ENCODE measurements around the gene SSU72. TPM values are rescaled to one million over a fixed set of nuclear protein-coding genes. Genes with fewer than 3 reads are reported as not detected.

The SSU72 gene
- total RNA-seq, 1 donor from 2014 or later, result 94.1 TPM

DNA sequence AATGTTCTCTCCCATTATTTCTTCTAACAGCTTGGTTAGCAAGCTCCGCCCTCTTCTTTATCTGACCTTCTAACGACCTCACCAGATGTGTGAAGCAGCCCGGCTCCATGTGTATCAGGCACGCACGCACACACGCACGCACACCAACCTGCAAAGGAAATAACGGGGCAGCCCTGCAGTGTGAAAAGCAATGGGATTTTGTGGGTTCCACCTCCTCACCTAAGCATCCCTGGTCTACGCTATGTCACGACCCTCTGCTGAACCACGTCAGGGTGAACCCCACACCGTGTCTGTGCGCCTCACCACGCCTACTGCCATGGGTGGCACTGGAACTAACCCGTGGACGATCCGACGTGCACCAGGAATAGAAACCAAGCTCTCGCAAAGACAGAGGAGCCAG, 10.4 kb downstream of the SSU72 start:
- Mint-ChIP-seq H3K9me3 (no peaks in the 10 kb centered on the region), H3K4me1 (no peaks in the 10 kb centered on the region), H3K27me3 (ENCODE audit: insufficient read depth, low read depth) (peaks cover 3% of the 10 kb centered on the region), H3K27ac (no peak overlapping the region), H3K4me3 (no peak overlapping the region), H3K36me3 (peaks cover 24% of the 10 kb centered on the region)
- Histone ChIP-seq H3K36me3 (no peaks in the 10 kb centered on the region), H3K9me3 (ENCODE audit: low read depth) (no peaks in the 10 kb centered on the region), H4K20me1 (ENCODE audit: low read depth) (peaks cover 64% of the 10 kb centered on the region), H3K4me1 (no peaks in the 10 kb centered on the region), H3F3A (ENCODE audit: low read depth) (peaks cover 5% of the 10 kb centered on the region), H3K9ac (no peak overlapping the region), H3K79me2 (ENCODE audit: low read depth) (peaks cover 67% of the 10 kb centered on the region), H3K27ac (no peak overlapping the region), H3K4me3 (no peak overlapping the region), H3K27me3 (no peaks in the 10 kb centered on the region), H2AFZ (replicated peaks) (no peak overlapping the region), H3K4me2 (no peak overlapping the region)
- TF ChIP-seq EZH2phosphoT487 (IDR thresholded peaks at IDR 0.05) (no peak), EZH2 (IDR thresholded peaks at IDR 0.05) (no peak), CTCF (IDR thresholded peaks at IDR 0.05) (no peak)
- no peak for DNase-seq (ENCODE audit: low spot score)

DNA sequence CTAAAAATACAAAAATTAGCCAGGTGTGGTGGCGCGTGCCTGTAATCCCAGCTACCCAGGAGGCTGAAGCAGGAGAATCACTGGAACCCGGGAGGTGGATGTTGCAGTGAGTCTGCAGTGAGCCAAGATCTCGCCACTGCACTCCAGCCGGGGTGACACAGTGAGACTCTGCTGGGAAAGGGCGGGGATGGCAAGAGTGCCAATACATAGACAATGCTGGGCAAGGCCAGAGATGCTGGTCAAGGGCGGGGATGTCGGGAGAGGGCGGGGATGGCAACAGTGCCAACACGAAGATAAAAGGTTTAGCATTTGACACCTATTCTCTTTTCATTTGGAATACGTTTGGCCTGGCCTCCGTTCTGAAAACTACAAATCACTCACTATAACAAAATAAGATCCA, 11.0 kb downstream of the SSU72 start:
- Histone ChIP-seq H4K20me1 (ENCODE audit: low read depth) (peaks cover 58% of the 10 kb centered on the region), H3K4me3 (no peak overlapping the region), H3K36me3 (no peaks in the 10 kb centered on the region), H3K27ac (no peak overlapping the region), H3K4me2 (no peak overlapping the region), H3K4me1 (no peaks in the 10 kb centered on the region), H2AFZ (replicated peaks) (no peak overlapping the region), H3K79me2 (ENCODE audit: low read depth) (peaks cover 62% of the 10 kb centered on the region), H3K27me3 (no peaks in the 10 kb centered on the region), H3K9ac (no peak overlapping the region), H3K9me3 (ENCODE audit: low read depth) (no peaks in the 10 kb centered on the region), H3F3A (ENCODE audit: low read depth) (peaks cover 3% of the 10 kb centered on the region)
- no peaks in the 10 kb centered on the region for H3K4me1 Mint-ChIP-seq
- peaks cover 24% of the 10 kb centered on the region for H3K36me3 Mint-ChIP-seq
- no peak for DNase-seq (ENCODE audit: low spot score)
- H3K27me3 Mint-ChIP-seq (ENCODE audit: insufficient read depth, low read depth), result peaks cover 4% of the 10 kb centered on the region
- no peak overlapping the region for H3K27ac Mint-ChIP-seq
- TF ChIP-seq CTCF (IDR thresholded peaks at IDR 0.05), result no peak
- H3K9me3 Mint-ChIP-seq, result no peaks in the 10 kb centered on the region
- no peak overlapping the region for H3K4me3 Mint-ChIP-seq

DNA sequence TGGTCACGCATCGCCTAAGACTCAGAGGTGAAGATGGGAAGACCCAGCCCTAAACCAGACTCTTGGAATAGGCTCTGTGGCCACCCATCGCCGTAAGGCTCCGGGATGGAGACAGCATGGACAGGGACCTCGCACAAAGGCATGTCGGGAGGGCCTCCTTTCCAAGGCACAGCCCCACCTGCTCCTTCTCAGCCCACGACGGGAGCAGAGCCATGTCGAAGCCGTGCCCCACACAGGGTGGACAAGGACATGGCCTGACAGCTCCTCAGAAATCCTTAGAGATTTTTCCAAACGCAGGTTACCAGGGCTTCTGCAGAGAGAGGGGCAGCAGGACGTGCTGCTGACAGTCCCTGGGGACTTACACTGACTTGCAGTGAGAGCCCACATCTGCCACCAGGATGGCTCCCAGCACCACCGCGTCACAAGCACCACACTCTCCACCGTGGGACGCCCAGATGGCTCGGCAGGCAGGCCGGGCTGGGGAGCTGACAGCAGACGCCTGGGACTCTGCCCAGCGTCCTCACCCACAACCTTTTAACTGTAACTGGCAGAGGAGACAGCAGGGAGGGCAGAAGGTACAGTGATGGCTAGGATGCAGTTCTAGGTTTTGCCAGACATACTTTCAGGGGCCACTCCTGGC, 12.0 kb downstream of the SSU72 start:
- peaks cover 25% of the 10 kb centered on the region for H3K36me3 Mint-ChIP-seq
- no peak overlapping the region for H2AFZ ChIP-seq (replicated peaks)

More for the DNA sequence above, 12.0 kb downstream of the SSU72 start:
- H3K4me3 Mint-ChIP-seq, result no peak overlapping the region
- no peaks in the 10 kb centered on the region for H3F3A ChIP-seq (ENCODE audit: low read depth)
- no peak for DNase-seq (ENCODE audit: low spot score)
- no peak overlapping the region for H3K4me2 ChIP-seq
- no peak overlapping the region for H3K4me3 ChIP-seq
- no peak overlapping the region for H3K27ac ChIP-seq
- peaks cover 51% of the 10 kb centered on the region for H3K79me2 ChIP-seq (ENCODE audit: low read depth)
- TF ChIP-seq EZH2phosphoT487 (IDR thresholded peaks at IDR 0.05), result no peak
- no peak for TF ChIP-seq EZH2 (IDR thresholded peaks at IDR 0.05)
- TF ChIP-seq CTCF (IDR thresholded peaks at IDR 0.05), result no peak
- H3K4me1 ChIP-seq, result no peaks in the 10 kb centered on the region
- no peaks in the 10 kb centered on the region for H3K9me3 Mint-ChIP-seq
- no peaks in the 10 kb centered on the region for H3K9me3 ChIP-seq (ENCODE audit: low read depth)
- H3K27me3 ChIP-seq, result no peaks in the 10 kb centered on the region
- H3K36me3 ChIP-seq, result no peaks in the 10 kb centered on the region
- no peaks in the 10 kb centered on the region for H3K4me1 Mint-ChIP-seq
- H3K27ac Mint-ChIP-seq, result no peak overlapping the region
- no peak overlapping the region for H3K9ac ChIP-seq
- peaks cover 5% of the 10 kb centered on the region for H3K27me3 Mint-ChIP-seq (ENCODE audit: insufficient read depth, low read depth)
- peaks cover 48% of the 10 kb centered on the region for H4K20me1 ChIP-seq (ENCODE audit: low read depth)

Measured in neural progenitor cell (in vitro differentiated cells).